SK-N-SH treated with all-trans-retinoic acid at 6 μM for 48 hours (cell line): Measurements from ENCODE around the gene RBBP9.
A peak's percentile ranks its signal among the peaks of the same experiment; 100 is the strongest.

Experiments used
- ATAC-seq: fragments of 200-7000 bp; cut with Tn5 transposase; 3 replicates; pipeline ENCODE4 v1.9.1; 2020; ENCODE audit warnings: mild to moderate bottlenecking, moderate library complexity
- ARNTL ChIP-seq: fragments of 450-650 bp; formaldehyde crosslinking; IDR thresholded peaks from 2 replicates; pipeline ENCODE4 v1.5.0; 2020; ENCODE audit warnings: low read depth, mild to moderate bottlenecking, moderate library complexity, borderline replicate concordance
- CSDC2 ChIP-seq: fragments of 250-450 bp; sonication (Bioruptor Pico); IDR thresholded peaks from 2 replicates; pipeline ENCODE4 v1.5.0; 2020; ENCODE audit warnings: mild to moderate bottlenecking, moderate library complexity
- ESRRG ChIP-seq: fragments of 250-450 bp; sonication (Bioruptor Pico); IDR thresholded peaks from 2 replicates; pipeline ENCODE4 v1.6.1; 2021; ENCODE audit warnings: mild to moderate bottlenecking
- GLIS3 ChIP-seq: fragments of 250-450 bp; sonication (Bioruptor Pico); IDR thresholded peaks from 2 replicates; pipeline ENCODE4 v1.5.0; 2020; ENCODE audit warnings: mild to moderate bottlenecking, moderate library complexity
- ISL1 ChIP-seq: fragments of 250-450 bp; sonication (Bioruptor Pico); IDR thresholded peaks from 2 replicates; pipeline ENCODE4 v2.1.2; 2022; ENCODE audit warnings: mild to moderate bottlenecking, moderate library complexity
- OSR1 ChIP-seq: fragments of 250-450 bp; sonication (Bioruptor Pico); IDR thresholded peaks from 2 replicates; pipeline ENCODE4 v1.8.0; 2022; ENCODE audit warnings: moderate library complexity, mild to moderate bottlenecking, inconsistent platforms
- PPARA ChIP-seq: fragments of 250-450 bp; sonication (Bioruptor Pico); IDR thresholded peaks from 2 replicates; pipeline ENCODE4 v1.5.0; 2020; ENCODE audit warnings: mild to moderate bottlenecking, borderline replicate concordance
- RARB ChIP-seq: fragments of 250-450 bp; sonication (Bioruptor Pico); IDR thresholded peaks from 2 replicates; pipeline ENCODE4 v1.8.0; 2021; ENCODE audit warnings: mild to moderate bottlenecking, moderate library complexity
- TCF4 ChIP-seq: fragments of 250-450 bp; sonication (Bioruptor Pico); IDR thresholded peaks from 2 replicates; pipeline ENCODE4 v1.8.0; 2021; ENCODE audit warnings: mild to moderate bottlenecking, moderate library complexity, borderline replicate concordance
- TOX ChIP-seq: fragments of 250-450 bp; sonication (Bioruptor Pico); IDR thresholded peaks from 2 replicates; pipeline ENCODE4 v1.8.0; 2021; ENCODE audit warnings: mild to moderate bottlenecking, moderate library complexity, borderline replicate concordance
- ZC3H10 ChIP-seq: fragments of 250-450 bp; sonication (Bioruptor Pico); IDR thresholded peaks from 2 replicates; pipeline ENCODE4 v1.5.1; 2021; ENCODE audit warnings: mild to moderate bottlenecking, moderate library complexity
- ZFP30 ChIP-seq: fragments of 450-650 bp; formaldehyde crosslinking; IDR thresholded peaks from 2 replicates; pipeline ENCODE4 v1.5.0; 2022; ENCODE audit warnings: mild to moderate bottlenecking, moderate library complexity
- ZNF565 ChIP-seq: fragments of 450-650 bp; formaldehyde crosslinking; conservative IDR thresholded peaks from 2 replicates; pipeline ENCODE4 v1.5.0; 2020; ENCODE audit warnings: low read depth, mild to moderate bottlenecking, moderate library complexity
- ZNF70 ChIP-seq: fragments of 450-650 bp; formaldehyde crosslinking; IDR thresholded peaks from 2 replicates; pipeline ENCODE4 v1.5.0; 2020; ENCODE audit warnings: mild to moderate bottlenecking, moderate library complexity
- TF ChIP-seq, protein P1 (sequence below): fragments of 250-450 bp; sonication (Bioruptor Pico); IDR thresholded peaks from 2 replicates; pipeline ENCODE4 v1.8.0; 2021; ENCODE audit warnings: low read depth, mild to moderate bottlenecking, moderate library complexity, borderline replicate concordance
- TF ChIP-seq, protein P2 (sequence below): fragments of 250-450 bp; sonication (Bioruptor Pico); IDR thresholded peaks from 2 replicates; pipeline ENCODE4 v1.5.0; 2020; ENCODE audit warnings: mild to moderate bottlenecking, moderate library complexity
- TF ChIP-seq, protein P3 (sequence below): fragments of 250-450 bp; sonication (Bioruptor Pico); IDR thresholded peaks from 2 replicates; pipeline ENCODE4 v1.8.0; 2020; ENCODE audit warnings: mild to moderate bottlenecking, moderate library complexity, borderline replicate concordance

The RBBP9 gene

DNA sequence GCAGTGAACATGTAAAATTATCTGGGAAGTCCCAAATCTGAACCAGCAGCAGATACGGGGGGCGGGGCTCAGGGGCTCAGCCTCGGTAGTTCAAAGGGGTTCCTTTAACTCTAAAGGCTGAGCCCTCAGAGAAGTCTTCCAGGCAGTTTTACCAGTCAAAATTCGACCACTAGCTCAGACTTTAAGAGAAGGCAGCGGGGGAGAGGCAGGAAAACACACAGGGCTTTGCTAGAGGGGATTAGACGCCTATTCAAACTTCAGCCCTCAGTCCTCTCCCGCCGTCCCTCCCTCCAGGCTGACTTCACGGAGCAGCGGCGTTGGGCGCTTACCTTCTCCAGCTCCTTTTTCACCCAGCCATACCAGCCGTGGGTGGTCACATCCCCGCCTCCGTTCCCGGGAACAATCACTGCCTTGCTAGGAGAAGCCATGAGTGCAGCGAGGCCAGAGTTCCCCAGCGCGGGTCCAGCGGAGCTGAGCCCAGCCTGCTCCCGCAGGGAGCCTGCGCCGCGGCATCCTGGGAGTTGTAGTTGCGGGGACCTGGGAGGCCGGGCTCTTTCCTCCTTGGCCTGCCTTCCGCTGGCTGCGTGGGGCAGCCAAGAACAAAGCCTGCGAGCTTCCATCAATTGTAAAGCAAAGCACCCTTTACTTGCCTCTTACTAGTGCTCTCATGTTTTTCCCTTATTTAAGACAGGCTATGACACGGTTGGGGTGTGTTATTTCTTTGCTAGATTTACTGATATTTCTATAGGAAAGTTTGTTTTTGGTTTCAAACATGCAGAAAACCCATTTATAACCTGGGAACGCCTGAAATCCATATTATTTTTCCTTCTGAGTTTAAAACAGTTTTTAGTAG lies at the start of gene RBBP9:
TSS of gene RBBP9 (minus strand) at position 486 of the 853 bp plus-strand sequence. CDS start at position 428, 58 bp downstream.
- TF ChIP-seq, protein P1, sequence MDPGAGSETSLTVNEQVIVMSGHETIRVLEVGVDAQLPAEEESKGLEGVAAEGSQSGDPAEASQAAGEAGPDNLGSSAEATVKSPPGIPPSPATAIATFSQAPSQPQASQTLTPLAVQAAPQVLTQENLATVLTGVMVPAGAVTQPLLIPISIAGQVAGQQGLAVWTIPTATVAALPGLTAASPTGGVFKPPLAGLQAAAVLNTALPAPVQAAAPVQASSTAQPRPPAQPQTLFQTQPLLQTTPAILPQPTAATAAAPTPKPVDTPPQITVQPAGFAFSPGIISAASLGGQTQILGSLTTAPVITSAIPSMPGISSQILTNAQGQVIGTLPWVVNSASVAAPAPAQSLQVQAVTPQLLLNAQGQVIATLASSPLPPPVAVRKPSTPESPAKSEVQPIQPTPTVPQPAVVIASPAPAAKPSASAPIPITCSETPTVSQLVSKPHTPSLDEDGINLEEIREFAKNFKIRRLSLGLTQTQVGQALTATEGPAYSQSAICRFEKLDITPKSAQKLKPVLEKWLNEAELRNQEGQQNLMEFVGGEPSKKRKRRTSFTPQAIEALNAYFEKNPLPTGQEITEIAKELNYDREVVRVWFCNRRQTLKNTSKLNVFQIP (CRISPR knock-in tag): no peak
- no peak for TF ChIP-seq PPARA (CRISPR knock-in tag)
- no peak for TF ChIP-seq OSR1
- no peak for TF ChIP-seq TOX (CRISPR knock-in tag)
- no peak for TF ChIP-seq CSDC2 (CRISPR knock-in tag)
- TF ChIP-seq, protein P2, sequence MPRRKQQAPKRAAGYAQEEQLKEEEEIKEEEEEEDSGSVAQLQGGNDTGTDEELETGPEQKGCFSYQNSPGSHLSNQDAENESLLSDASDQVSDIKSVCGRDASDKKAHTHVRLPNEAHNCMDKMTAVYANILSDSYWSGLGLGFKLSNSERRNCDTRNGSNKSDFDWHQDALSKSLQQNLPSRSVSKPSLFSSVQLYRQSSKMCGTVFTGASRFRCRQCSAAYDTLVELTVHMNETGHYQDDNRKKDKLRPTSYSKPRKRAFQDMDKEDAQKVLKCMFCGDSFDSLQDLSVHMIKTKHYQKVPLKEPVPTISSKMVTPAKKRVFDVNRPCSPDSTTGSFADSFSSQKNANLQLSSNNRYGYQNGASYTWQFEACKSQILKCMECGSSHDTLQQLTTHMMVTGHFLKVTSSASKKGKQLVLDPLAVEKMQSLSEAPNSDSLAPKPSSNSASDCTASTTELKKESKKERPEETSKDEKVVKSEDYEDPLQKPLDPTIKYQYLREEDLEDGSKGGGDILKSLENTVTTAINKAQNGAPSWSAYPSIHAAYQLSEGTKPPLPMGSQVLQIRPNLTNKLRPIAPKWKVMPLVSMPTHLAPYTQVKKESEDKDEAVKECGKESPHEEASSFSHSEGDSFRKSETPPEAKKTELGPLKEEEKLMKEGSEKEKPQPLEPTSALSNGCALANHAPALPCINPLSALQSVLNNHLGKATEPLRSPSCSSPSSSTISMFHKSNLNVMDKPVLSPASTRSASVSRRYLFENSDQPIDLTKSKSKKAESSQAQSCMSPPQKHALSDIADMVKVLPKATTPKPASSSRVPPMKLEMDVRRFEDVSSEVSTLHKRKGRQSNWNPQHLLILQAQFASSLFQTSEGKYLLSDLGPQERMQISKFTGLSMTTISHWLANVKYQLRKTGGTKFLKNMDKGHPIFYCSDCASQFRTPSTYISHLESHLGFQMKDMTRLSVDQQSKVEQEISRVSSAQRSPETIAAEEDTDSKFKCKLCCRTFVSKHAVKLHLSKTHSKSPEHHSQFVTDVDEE (CRISPR knock-in tag): no peak
- TF ChIP-seq ZNF70 (CRISPR knock-in tag): no peak
- TF ChIP-seq ARNTL: no peak
- TF ChIP-seq GLIS3 (CRISPR knock-in tag): no peak
- no peak for TF ChIP-seq ESRRG (CRISPR knock-in tag)
- no peak for TF ChIP-seq ZC3H10 (CRISPR knock-in tag)
- TF ChIP-seq, protein P3, sequence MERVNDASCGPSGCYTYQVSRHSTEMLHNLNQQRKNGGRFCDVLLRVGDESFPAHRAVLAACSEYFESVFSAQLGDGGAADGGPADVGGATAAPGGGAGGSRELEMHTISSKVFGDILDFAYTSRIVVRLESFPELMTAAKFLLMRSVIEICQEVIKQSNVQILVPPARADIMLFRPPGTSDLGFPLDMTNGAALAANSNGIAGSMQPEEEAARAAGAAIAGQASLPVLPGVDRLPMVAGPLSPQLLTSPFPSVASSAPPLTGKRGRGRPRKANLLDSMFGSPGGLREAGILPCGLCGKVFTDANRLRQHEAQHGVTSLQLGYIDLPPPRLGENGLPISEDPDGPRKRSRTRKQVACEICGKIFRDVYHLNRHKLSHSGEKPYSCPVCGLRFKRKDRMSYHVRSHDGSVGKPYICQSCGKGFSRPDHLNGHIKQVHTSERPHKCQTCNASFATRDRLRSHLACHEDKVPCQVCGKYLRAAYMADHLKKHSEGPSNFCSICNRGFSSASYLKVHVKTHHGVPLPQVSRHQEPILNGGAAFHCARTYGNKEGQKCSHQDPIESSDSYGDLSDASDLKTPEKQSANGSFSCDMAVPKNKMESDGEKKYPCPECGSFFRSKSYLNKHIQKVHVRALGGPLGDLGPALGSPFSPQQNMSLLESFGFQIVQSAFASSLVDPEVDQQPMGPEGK: no peak
- peak; percentile 100 for ATAC-seq

DNA sequence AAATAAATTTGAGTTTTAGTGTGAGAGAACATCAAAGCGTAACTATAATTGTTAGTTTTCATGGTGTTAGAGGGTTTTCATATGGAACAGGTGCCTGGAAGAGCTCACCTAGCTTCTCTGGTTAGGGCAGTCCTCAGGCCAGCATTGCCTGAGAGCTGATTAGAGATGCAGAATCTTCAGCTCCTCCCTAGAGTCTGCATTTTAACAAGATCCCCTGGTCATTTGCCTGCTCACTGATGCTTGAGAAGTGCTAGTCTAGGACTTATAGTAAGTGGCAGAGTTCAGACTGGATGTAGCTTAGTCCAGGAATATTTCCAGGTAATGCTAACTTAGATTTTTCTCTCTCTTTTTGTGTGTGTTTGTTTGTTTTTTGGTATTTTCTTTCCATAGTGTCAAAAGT lies 48.5 kb upstream of the RBBP9 start:
- no peak for ATAC-seq
- TF ChIP-seq ARNTL (no peak), ESRRG (CRISPR knock-in tag) (no peak), ISL1 (CRISPR knock-in tag) (no peak)
- TF ChIP-seq, protein P2 (CRISPR knock-in tag): no peak
- TF ChIP-seq, all 23 proteins: peak for 0

DNA sequence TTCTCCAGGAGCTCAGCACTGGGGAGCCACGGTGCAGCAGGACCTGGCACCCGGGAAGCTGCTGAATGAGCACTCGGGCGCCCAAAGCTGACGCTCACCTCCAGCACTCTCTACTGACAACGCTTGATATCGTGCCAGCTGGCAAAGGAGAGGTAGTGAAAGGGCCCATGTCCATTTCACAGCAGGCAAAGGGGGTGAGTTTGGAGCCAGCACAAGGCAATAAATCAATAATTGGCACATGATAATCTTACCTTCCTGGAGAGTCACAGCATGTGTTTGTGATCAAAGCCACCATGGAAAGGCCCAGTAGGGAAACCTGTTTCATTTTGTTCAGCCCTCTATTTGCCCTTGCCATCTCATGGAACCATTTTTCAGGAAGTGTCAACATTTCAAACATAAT lies 46.9 kb upstream of the RBBP9 start:
- no peak for TF ChIP-seq TCF4 (CRISPR knock-in tag)
- TF ChIP-seq ZNF565 (CRISPR knock-in tag): no peak
- TF ChIP-seq, protein P1 (CRISPR knock-in tag): no peak
- no peak for TF ChIP-seq TOX (CRISPR knock-in tag)
- TF ChIP-seq, all 23 proteins: peak for 0
- ATAC-seq: no peak

DNA sequence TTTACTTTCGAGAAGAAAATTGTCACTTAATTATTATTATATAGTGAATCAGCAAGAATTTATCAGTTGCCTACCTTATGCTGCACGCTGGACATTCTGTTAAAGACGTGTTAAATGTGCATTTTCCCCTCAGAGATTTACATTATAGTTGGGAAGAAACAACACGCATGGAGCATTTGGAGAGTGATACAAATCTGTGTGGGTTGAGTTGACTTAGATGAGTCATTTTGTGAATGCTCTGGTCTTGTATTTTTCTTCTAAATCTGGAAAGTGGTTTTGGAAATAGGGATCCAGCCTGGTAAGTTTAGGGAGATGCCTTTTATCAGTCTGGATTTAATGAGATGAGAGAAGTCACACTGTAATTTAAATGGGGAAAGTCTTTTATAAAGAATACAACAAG lies 46.2 kb upstream of the RBBP9 start:
- no peak for TF ChIP-seq RARB
- TF ChIP-seq ZNF70 (CRISPR knock-in tag): no peak
- no peak for TF ChIP-seq ESRRG (CRISPR knock-in tag)
- no peak for TF ChIP-seq CSDC2 (CRISPR knock-in tag)
- no peak for TF ChIP-seq ZC3H10 (CRISPR knock-in tag)
- no peak for TF ChIP-seq GLIS3 (CRISPR knock-in tag)
- no peak for TF ChIP-seq ISL1 (CRISPR knock-in tag)
- TF ChIP-seq TOX (CRISPR knock-in tag): no peak
- TF ChIP-seq ZFP30 (CRISPR knock-in tag): no peak
- TF ChIP-seq TCF4 (CRISPR knock-in tag): no peak
- TF ChIP-seq, all 23 proteins: peak for 0
- no peak for ATAC-seq
